Pancreas (tissue), 10 donors: ENCODE data around the gene CALN1. TPM values are rescaled to one million over a fixed set of nuclear protein-coding genes. Genes with fewer than 3 reads are reported as not detected.

Experiments used
- ATAC-seq, 4 donors: fragments of 200-7000 bp; cut with Tn5 transposase; one replicate each; pipeline versions ENCODE4 v1.8.0 to v1.9.1; 2020; ENCODE audit warnings: mild to moderate bottlenecking in 4 of 4, moderate library complexity in 4 of 4
- DNase-seq, 6 donors: peaks; one replicate each; pipeline ENCODE4 v3.0.0-alpha.2; 2020
- FAIRE-seq: peaks from 2 replicates; lab custom pipeline; 2012; peaks lifted over from hg19 to GRCh38; lab: Jason Lieb, UNC
- H3K27ac ChIP-seq, 4 donors: fragments of 200-600 bp; sonication (generic); 1 replicate in 3 of 4; 2 replicates in 1 of 4; pipeline versions ENCODE4 v1.5.0 to v1.8.0; 2020
- H3K27me3 ChIP-seq, 4 donors: fragments of 200-600 bp; one replicate each; pipeline ENCODE4 v1.8.0; 2021
- H3K36me3 ChIP-seq, 3 donors: fragments of 200-600 bp; sonication (generic) in 1 of 3; one replicate each; pipeline versions ENCODE4 v1.5.0 to v1.8.0; 2020 to 2021
- H3K4me1 ChIP-seq, 3 donors: fragments of 200-600 bp; one replicate each; pipeline ENCODE4 v1.8.0; 2021
- H3K4me3 ChIP-seq, 4 donors: fragments of 200-600 bp; sonication (generic) in 2 of 4; one replicate each; pipeline versions ENCODE4 v1.5.0 to v1.8.0; 2020 to 2021
- H3K9me3 ChIP-seq, 4 donors: fragments of 200-600 bp; one replicate each; pipeline ENCODE4 v1.8.0; 2021
- CTCF ChIP-seq, 4 donors: fragments of 200-600 bp; sonication (generic) in 3 of 4; IDR thresholded peaks; one replicate each; pipeline versions ENCODE4 v1.5.0 to v1.8.0; 2021; ENCODE audit warnings: antibody characterized with exemption in 4 of 4
- WGBS, 2 donors: extraction: QIAGEN DNeasy Blood & Tissue Kit; methylation state at CpG; one replicate each; pipeline ENCODE4 v1.1.7; 2013; 5-methylcytosine and 5-hydroxymethylcytosine counted together
- intact Hi-C, 3 donors: fragments of 100-400 bp; cut with DNase I; formaldehyde crosslinking; loops; one replicate each; pipeline versions ENCODE4 v1.11.1 to v1.14.2; 2022
- polyA plus RNA-seq, 2 donors: library from polyadenylated mRNA; stranded (reverse); fragments of 200-250 nt; gene quantifications; one replicate each; pipeline ENCODE4 v1.2.3, GENCODE V29; 2013
- total RNA-seq, 6 donors: library from RNA; stranded (reverse); fragmentation: NEBNext Ultra II Directional in 4 of 6; extraction: Animal tissue kit (Norgen Biotek cat#: 25700) in 4 of 6; gene quantifications; one replicate each; pipeline versions ENCODE4 v1.2.1 to v1.2.4, GENCODE V29; 2021 to 2023
- donor health status: healthy with polysubstance abuse.
- donor health status: DM: no; HTN: no; CAD: no; lungs with moderate emphysema.
- donor health status: DM: no; HTN: no; CAD: no.
- donor health status: control.
- donor health status: control.
- donor health status: Bipolar disorder and iron deficiency.
- donor health status: DM: yes; HTN: yes; CAD: no.
- donor health status: DM: no; HTN: no; CAD: no.
- donor health status: DM: no; HTN: no; CAD: no.
- donor health status: DM: yes; HTN: yes; CAD: no.

CALN1 gene
- total and polyA plus RNA-seq, 8 donors = 0.39 to 18.4 (median 1.5) TPM

DNA sequence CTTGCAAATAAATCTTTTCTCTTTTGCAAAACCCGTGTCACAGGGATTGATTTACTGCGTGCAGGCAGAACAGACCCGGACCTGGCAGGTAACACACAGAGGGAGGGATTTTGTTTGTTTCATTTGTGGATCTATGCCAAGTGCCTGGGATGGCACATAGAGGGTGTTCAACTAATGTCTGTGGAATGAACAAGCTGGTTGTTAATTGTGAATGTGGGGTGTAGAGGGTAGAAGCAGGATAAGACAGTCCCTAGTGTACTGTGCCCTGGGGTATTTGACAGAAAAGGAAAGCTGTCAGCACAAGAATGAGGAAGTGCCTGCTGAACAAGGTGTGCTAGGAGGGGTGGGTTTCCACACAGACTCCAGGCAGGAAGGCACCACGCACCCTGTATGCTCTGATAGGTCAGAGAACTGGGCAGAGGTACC lies 331.8 kb downstream of the CALN1 start:
- Histone ChIP-seq H3K27ac (peak overlapping the region; percentile 31 to 67 (median 56)), H3K27me3 (no peaks in the 10 kb centered on the region), H3K36me3 (no peaks in the 10 kb centered on the region), H3K4me1 (no peaks in the 10 kb centered on the region), H3K4me3 (no peak overlapping the region), H3K9me3 (no peaks in the 10 kb centered on the region)
- intact Hi-C loops = no loop called here
- TF ChIP-seq CTCF (IDR thresholded peaks at IDR 0.05) = no peak
- no peak for FAIRE-seq
- DNase-seq = peak in 4 of 6 donors; percentile 23 to 55 (median 31)
- ATAC-seq = peak; percentile 78 to 89 (median 84)
- 19 to 24% methylated on average over 4 of the region's 4 CpGs for WGBS, 2 donors

DNA sequence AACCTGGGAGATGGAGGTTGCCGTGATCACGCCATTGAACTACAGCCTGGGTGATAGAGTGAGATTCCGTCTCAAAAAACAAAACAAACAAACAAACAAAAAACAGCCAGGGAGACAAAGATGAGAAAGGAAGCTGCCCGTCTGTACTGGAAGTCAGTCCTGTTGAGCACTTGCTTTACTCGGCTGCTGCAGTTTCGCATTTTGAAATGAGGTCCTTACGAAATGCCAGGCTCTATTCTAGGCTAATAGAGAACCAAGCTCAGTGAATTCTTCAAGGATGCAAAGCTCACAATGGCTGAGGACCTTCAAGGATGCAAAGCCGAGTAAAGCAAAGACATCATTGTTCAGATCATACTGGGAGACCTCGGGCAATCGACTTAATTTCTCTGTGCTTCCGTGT lies 333.3 kb downstream of the CALN1 start:
- Histone ChIP-seq H3K27me3 (no peaks in the 10 kb centered on the region), H3K9me3 (no peaks in the 10 kb centered on the region), H3K4me3 (no peak overlapping the region), H3K27ac (no peak overlapping the region), H3K36me3 (no peaks in the 10 kb centered on the region), H3K4me1 (no peaks in the 10 kb centered on the region)
- no peak for FAIRE-seq
- no peak for DNase-seq
- TF ChIP-seq CTCF (IDR thresholded peaks at IDR 0.05) = no peak
- no peak for ATAC-seq
- intact Hi-C loops = no loop called here
- 84 to 94% methylated on average over 11 of the region's 11 CpGs for WGBS, 2 donors

DNA sequence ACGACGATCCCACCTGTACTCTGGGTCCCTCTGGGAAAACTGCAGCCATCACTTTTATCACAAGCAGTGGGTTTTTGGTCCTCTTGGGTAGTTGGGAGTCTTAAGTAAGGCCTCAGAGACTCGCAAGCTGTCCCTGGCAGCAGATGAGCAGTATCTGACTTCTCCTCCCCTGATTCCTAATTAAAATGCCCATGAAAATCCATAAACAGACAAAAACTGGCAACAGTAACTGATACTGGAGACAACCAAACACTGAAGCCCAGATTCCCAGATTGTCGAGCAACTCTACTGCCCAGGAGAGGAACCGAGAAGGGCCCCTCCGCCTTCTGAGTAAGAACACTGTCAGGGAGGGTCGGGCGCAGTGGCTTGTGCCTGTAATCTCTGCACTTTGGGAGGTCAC lies 333.8 kb downstream of the CALN1 start:
- Histone ChIP-seq H3K36me3 (no peaks in the 10 kb centered on the region), H3K27me3 (no peaks in the 10 kb centered on the region), H3K4me3 (no peak overlapping the region), H3K9me3 (no peaks in the 10 kb centered on the region), H3K4me1 (no peaks in the 10 kb centered on the region), H3K27ac (no peak overlapping the region)
- FAIRE-seq (no peak), DNase-seq (no peak), ATAC-seq (no peak)
- intact Hi-C loops = no loop called here
- TF ChIP-seq CTCF (IDR thresholded peaks at IDR 0.05) = no peak
- WGBS, 2 donors = 86 to 97% methylated on average over 8 of the region's 8 CpGs

GRCh38 chr7:72077786-72078185 lies 334.4 kb downstream of the CALN1 start:
- DNase-seq (no peak), ATAC-seq (no peak), FAIRE-seq (no peak)
- no peaks in the 10 kb centered on the region for H3K36me3 ChIP-seq
- no peak overlapping the region for H3K4me3 ChIP-seq
- no peak overlapping the region for H3K27ac ChIP-seq
- no peaks in the 10 kb centered on the region for H3K4me1 ChIP-seq
- 66 to 75% methylated on average over 4 of the region's 4 CpGs for WGBS, 2 donors
- intact Hi-C loops = no loop called here
- TF ChIP-seq CTCF (IDR thresholded peaks at IDR 0.05) = no peak
- H3K27me3 ChIP-seq = no peaks in the 10 kb centered on the region
- H3K9me3 ChIP-seq = no peaks in the 10 kb centered on the region

GRCh38 chr7:72072901-72073300 lies 339.2 kb downstream of the CALN1 start:
- no peak overlapping the region for H3K27ac ChIP-seq
- DNase-seq (no peak), ATAC-seq (no peak), FAIRE-seq (no peak)
- H3K27me3 ChIP-seq = no peaks in the 10 kb centered on the region
- H3K4me3 ChIP-seq = no peak overlapping the region
- H3K4me1 ChIP-seq = no peaks in the 10 kb centered on the region
- no peaks in the 10 kb centered on the region for H3K36me3 ChIP-seq
- no peaks in the 10 kb centered on the region for H3K9me3 ChIP-seq
- TF ChIP-seq CTCF (IDR thresholded peaks at IDR 0.05) = no peak
- intact Hi-C loops = no loop called here
